NCI-H2081 (cell line): ENCODE data around the gene PDLIM4.

Experiments
- DNase-seq, 2 experiments: peaks; one replicate each; lab custom pipeline; 2025; lab: John Stamatoyannopoulos, UW

The PDLIM4 gene

DNA sequence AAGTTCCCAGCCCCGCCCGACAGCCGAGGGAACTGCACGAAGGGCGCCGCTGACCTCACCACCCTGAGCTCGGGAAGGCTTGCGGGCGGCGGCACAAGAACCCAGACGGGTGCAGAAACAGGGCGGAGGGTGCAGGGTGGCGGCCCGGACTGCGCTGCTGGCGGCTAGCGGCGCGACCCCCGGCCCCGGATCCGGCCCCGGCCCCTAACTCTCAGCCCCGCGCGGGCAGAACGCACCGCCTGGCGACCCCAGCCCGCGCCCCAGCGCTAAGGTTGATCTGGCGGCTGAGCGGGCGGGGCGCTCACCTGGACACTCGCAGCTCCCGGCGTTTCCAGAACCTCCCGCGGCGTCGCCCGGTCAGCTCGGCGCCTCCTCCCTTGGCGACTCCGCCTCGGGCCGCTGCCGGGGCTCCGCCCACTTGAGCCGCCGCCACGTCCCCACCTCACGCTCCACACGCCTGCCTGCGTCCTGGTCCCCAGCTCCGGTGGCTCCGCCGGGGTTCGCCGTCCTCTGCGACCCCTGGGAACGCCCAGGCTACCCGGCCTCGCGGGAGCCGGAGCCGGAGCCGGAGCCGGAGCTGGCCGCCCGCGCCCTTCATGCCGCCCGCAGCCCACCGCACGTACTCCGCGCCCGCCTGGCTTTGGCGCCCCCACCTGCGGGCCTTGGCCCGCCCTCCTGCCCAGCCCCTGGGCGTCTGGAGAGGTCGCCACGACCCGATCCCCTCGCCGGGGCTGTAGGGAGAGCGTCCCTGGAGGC is 29.8 kb upstream of the PDLIM4 start, which contains the start of gene P4HA2:
Gene P4HA2 (minus strand): TSS at position 369 of the 756 bp plus-strand sequence. CDS start 9,227 bp downstream, outside the sequence.
- DNase-seq = peak; percentile 50 to 72

DNA sequence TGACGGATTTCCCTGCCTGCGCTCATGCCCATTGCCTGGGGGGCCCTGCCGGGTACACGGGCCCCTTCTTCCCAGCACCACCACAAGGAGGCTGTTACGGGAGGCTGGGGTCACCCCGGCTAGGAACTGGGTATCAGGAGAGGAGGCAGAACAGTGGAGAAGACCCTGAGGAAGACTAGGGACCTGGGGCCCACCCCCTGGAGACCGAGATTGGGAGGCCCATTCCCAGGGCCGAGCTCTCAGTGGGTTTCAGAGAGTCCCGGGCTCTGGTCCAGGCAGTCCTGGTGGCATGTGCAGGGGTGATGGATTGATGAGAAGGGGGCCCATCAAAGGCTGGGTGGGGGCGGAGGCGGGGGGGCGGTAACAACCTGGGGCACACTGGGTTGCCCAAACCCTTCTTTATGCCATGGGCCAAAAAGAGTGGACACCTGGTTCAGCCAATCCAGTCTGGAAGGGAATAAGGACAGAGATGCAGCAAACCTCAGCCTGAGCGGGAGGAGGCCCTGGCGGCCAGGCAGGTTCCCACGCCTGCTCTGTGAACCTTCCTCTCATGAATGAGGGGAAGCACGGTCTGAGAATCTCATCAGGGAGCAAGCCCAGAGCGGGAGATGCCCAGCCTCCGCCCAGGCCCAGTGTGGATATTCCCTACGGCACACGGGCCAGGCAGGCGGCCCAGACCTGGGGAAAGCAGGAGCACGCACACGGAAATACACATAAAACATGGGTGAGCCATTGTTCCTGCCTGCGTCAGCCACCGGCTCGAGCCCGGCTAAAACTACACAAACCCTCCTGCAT is 29.1 kb upstream of the PDLIM4 start:
- no peak for DNase-seq

DNA sequence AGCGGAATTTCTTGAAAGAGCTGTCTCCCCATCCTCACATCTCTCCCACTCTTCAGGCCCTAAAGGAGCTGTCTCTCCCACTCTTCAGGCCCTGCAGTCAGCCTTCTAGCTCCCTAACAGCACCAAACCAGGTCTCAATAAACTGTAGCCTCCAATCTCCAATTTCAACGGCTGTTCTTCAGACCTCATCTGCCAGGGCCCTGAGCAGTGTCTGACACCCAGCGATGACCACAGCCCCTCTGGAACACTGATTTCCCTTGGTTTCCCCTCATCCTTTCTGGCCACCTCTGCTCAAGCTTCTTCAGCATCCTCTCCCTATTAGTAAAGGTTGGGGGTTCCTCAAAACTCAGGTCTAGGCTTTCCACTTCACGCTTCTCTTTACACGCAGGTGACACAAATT is 28.3 kb upstream of the PDLIM4 start:
- DNase-seq = no peak

DNA sequence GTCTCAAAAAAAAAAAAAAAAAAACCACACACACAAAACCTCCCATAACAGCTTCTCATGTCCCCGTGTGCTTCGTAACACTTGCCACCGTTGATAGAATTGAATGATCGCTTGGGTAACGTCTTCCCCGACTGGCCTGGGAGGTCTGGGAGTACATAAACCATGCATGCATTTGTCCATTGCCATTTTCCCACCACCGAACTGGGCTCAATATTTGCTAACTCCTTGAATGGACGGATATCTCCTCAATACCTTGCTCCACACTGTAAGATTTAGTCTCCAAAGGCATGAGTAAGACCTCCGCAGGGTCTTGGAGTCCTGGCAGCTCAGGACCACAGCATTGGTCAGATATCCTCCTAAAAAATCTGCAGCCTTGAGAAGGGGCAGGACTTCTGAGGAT is 26.6 kb upstream of the PDLIM4 start:
- no peak for DNase-seq

DNA sequence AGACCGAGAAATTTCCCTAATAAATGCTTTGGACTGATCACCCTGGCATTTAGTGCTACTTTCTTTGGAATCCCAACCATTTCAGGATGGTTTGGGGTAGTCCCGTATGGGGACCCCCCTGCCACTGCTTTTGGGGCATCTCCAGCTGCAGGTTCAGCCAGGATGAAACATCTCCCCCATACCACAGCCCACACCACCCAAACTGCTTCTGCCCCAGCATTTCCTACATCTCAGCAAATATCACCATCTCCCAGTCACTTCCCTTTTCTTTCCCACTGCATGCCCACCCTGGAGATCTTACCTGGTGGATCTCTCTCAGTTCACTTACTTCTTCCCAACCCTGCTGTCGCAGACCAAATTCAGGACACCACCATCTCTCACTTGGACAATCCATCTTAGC is 25.0 kb upstream of the PDLIM4 start:
- no peak for DNase-seq

DNA sequence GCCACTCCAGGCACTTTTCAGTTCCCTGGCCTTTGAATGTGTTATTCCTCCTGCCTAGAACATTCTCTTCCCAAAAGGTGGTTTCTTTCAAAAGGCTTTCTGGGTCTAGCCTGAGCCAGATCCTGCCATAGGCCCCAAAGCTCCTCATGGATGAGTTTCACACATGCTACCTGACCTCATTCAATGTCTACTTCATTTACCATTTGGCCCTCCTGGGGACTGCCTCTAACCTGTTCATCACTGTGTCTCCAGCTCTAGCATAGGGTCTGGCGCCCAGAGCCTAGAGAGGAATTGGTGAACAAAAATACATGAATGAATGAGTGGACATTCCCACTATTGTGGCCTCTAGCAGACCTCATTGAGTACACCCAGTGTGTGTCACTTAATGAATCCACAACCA is 24.4 kb upstream of the PDLIM4 start:
- DNase-seq = no peak

DNA sequence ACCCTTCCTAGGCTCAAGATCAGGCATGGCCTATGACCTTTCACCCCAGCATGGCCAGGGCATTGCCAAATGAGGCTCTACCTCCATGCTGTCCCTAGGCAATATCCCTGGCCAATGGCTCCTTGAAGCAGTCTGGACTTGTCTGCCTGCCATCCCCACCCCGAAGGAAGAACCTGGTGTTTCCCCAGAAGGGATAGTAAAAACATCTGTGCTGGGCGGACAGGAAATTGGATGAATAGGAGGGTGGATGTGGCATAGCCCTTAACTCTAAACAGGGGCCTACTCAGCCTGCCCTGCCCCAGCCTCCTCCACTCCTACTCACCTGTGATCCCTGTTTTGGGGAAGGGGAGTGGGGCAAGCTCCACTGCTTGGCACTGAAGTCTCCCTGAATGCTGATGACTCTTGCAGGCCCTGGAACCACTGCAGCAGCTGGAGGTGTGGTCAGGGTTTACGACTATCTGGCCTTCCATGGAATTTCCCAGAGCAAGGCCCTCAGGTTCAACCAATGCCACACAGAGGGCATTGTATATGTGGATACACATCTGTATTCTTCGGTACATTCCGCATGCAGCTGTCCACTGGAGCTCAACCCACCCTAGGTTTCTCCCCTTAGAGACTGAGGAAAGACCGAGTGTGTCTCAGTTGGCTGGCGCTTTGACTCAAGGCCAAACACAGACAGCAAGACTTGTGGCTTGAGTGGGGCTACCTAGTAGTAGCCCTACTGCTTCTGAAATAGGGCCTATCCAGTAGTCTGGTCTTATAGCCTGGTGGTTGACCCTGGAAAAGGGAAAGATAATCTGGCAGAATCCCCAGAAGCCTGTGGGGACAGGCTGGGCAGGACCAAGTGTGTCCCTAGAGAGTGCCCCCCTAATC is 23.4 kb upstream of the PDLIM4 start:
- no peak for DNase-seq

DNA sequence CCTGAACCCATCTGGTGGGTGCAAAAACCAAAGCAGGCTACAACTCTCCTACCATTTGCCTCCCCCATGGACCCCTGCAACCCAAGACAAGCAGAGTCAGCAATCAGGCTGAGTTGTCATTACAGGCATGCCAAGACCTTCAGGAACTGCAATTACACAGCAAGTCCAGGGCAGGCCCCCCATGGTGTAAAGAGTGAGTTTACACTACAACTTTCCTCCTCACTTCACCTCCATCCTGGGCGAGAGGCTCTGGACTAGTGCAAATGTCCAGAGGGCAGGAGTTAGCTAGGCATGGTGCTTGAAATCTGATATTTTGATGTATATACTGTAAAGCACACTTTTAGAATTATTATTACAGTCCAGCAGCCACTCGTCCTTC is 22.8 kb upstream of the PDLIM4 start:
- DNase-seq = no peak

DNA sequence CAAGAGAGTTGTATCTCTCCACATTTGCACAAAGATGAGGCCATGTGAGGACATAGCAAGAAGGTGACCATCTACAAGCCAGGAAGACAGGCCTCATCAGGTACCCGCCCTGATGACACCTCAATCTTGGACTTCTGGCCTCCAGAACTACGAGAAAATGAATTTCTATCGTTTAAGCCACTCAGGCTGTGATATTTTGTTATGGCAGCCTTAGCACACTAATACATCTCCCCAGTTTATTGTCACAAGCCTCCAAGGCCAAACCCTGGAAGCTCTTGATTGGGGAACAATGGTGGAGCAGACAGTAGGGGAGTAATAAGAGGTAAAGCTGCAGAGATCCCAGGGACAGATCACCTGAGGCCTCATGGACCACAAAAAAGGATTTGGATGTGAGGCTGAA is 22.2 kb upstream of the PDLIM4 start:
- no peak for DNase-seq

DNA sequence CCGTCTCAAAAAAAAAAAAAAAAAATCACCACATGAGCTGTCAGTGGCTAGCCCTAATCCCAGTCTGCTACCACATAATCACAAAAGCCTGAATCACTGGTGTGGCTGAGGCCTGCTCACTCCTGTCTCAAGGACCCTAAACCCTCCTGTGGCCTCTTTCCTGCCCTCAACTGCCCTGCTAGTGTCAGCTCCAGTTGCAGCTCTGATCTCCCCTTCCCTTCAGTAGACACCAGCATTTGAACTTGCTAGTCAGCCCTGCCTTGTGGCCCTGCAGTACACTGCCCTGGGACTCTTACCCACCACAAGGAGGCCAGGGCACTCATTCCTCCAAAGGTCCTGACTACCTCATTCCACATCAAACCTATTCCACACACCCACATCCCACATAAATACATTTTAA is 20.4 kb upstream of the PDLIM4 start:
- no peak for DNase-seq

DNA sequence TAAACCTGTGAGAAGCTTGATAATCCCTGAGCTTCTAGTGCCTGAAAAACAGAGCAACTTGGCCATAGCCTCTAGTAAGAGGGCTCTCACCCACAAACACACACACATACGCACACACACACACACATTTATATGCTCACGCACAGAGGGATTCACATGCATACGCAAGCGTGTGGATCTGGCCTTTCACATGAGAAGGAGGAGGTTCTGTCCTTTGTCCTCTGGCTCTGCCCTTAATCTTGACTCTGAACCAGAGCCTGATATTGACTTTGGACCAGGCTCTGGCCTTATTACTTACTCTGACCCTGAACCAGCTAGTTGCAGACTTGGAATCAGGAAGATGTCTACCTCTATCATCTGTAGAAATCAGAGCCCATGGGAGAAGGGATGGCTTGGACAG is 19.8 kb upstream of the PDLIM4 start:
- no peak for DNase-seq

DNA sequence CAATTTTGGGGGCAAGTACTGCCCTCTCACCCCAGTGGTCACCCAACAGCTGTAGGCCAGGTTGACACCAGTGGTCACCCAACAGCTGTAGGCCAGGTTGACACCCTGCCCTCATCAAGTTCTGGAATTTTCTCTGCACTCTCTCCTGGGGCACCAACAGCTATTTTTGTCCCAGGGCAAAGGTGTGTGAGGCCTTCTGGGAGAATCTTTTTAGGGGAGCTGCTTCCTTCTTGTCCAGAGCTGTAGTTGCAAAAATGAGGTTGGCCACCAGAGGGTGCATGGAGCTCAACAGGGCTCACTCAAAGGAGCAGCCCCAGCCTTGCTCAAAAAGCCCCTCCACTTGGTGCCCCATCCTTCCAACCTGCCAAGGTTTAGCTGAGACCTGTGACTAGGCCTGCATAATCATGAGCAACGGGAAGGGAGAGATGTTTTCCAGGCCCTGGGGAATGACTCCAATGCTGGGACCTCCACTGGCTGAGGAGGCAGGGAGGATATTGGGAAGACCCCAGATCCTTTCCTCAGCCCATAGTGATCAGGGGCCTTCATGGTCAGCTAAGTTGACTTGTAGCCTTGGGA is 19.2 kb upstream of the PDLIM4 start:
- DNase-seq = peak; percentile 14 to 24

DNA sequence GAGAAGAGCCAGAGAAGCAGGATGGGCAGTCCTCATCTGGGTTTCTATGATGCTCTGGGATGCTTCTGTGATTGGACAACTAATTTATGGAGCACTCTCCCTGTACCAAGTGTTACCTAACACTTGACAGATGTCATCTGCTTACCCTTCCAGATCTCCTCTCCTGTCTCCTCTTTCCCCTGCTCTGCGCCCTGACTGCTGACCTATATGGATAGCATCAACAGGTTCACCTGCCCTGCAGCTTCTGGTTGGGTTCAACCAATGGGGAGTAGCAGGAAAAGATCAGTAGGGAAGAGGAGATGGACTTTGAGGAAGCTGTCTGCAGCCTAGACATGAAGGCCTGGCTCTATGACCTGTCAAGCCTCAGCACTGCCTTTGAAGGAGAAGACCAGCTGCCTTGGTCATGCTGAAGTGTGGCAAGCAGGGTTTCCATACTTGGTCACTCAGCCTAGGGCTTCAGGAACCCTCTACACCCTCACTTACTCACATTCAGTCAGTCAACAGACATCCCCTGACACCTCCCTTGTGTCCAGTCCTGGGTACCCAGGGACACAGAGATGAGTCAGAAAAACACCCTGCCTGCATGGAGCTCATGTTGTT is 18.5 kb upstream of the PDLIM4 start:
- no peak for DNase-seq

DNA sequence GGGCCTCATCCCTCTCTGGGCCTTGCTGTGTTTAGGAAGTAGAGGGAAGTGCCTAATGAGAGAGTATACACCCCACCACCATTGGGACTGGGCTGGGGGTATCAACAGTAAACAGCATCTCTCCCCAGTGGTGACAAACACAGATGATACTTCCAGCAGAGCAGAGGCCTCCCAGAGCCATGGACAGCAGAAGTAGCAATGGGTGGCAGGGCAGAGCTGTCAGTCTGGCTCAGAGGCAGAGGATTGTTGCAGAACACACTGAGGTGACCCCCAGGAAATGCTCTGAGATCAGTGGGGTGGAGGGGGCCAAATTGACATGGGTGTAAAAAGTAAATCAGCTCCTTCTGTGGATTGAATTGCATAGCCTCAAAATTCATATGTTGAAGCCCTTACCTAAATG is 17.7 kb upstream of the PDLIM4 start:
- DNase-seq = no peak

DNA sequence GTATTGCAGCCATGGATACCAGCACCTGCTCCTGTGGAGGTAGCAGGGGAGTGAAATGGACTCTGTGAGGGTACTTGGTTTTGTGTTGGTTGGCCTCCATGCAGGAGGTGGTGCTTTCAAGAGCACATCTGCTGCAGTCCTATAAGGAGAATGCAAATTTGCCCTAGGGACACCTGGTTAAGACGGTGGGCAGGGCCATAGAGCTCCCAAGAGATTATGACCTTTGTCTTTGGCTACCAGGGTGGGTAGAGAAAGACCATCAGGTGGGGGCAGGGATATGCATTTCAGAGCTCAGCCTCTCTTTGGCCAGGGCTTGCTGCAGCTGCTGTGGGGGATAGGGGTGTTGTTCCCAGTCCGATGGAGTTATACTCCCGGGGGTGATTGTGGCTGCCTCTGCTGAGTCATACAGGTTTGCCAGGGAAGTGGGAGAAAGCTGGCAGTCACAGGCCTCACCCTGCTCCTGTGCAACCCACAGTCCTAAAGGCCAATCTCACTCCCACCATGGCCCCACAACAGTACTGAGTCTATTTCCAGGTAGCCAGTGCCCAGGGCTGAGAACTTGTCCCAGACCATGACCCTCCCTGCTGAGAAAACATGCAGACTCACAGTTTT is 14.0 kb upstream of the PDLIM4 start:
- DNase-seq = no peak

DNA sequence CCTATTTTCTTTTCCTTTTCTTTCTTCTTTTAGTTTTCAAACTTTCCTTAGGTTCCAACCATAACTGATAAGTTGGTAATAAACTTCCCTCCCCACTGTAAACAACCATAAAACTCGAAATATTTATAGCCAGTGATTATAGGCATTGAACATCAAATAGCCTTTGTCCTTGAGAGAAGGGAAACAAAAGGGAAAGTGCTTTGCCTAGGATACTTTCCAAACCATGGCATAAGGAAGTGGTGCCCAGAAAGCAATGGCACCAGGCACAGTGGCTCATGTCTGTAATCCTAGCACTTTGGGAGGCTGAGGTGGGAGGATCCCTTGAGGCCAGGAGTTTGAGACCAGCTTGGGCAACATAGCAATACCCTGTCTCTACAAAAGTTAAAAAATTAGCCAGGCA is 11.9 kb upstream of the PDLIM4 start:
- DNase-seq = no peak

DNA sequence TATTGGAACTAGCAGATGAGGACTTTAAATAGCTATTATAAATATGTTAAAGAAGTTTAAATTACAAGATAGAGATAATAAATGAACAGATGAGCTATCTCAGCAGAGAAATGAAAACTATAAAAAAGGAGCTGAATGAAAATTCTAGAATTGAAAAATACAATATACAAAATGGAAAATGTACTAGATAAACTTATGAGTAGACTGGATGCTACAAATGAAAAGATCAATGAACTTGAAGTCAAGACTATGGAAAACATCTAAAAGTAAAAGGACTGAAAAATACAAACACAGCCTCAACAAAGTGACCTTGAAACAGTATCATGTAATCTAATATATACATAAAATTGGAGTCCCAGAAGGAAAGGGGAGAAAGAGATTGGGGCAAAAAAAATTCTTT is 10.7 kb upstream of the PDLIM4 start:
- no peak for DNase-seq

DNA sequence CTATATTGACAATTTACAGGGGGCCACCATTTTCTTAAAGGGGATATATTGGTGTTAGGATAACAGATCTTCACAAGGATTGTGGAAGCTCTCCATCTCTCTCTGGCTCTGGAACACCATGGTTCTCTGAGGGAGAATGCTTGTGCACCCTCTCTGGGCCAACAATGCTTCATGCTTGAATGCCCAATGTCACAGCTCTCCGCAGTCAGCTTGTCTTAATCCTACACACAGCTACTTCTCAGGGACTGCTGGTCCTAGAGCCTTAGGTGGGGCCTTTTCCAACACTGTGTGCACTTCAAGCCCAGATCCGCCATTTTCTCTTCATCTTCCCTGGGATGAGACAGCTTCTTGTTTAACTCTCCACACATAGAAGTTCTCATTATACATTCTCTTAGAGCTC is 6.9 kb upstream of the PDLIM4 start:
- no peak for DNase-seq

DNA sequence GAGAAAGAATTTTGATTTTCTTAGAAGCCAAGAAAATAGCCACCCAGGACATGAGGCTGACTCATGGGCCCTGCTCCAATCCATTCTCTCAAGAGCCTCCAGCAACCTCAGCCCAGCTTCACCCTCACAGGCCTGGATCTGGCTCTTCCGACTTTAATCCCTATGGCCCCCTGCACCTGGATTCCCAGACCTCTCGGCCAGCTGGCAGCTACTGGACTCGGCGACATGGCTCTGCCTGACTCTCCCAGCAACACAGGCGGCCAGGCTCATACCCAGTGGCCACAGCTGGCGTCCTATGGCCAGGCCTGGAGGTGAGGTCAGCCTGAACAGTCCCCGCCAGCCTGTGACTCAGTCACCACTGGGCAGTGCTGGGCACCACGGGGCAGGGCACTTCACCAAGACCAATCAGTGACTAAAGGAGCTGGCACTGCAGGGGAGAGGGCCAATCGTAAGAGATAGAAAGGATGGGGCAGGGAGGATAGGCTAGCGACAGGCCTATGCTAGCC is 6.2 kb upstream of the PDLIM4 start:
- no peak for DNase-seq

DNA sequence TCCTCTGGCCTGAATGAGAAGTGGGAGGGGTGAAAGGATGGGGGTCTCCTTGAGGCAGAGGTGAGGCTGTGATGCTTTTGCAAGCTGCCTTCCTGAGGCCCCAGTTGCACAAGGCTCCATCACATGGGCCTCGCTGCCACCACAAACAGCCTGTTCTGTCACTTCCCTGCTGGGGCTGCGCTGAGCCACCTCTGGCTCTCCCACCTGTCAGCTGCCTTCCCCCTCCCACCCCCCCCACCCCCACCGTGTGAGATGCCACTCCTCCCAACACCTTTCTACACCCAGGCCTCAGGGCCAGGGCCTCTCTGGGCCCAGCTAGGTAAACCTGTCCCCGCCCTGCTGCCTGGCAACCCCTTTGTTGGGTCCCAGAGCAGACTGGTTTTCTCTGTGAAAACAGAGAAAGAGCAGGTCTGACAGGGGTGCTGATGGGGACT is 4.5 kb upstream of the PDLIM4 start:
- no peak for DNase-seq
